Measurements from ENCODE around the gene EFCC1. TPM values are rescaled to one million over a fixed set of nuclear protein-coding genes. Genes with fewer than 3 reads are reported as not detected.

EFCC1 gene
- total RNA-seq, 4 donors from 2014 or later = 0.75 to 2.2 (median 1.7) TPM

- 52 to 59% methylated on average over 3 of the region's 3 CpGs for WGBS, 2 donors (ENCODE audit: low coverage in 1 of 2)
- DNase-seq = no peak
- TF ChIP-seq POLR2A (IDR thresholded peaks at IDR 0.05) (no peak), POLR2AphosphoS5 (IDR thresholded peaks at IDR 0.05) (no peak), CTCF (IDR thresholded peaks at IDR 0.05) (no peak), EP300 (IDR thresholded peaks at IDR 0.05; ENCODE audit: low read depth) (no peak)
- Histone ChIP-seq H3K27me3 (peaks cover 9% of the 10 kb centered on the region), H3K36me3 (no peaks in the 10 kb centered on the region), H3K9me3 (no peaks in the 10 kb centered on the region), H3K27ac (no peak overlapping the region), H3K4me3 (no peak overlapping the region), H3K4me1 (no peaks in the 10 kb centered on the region)
- intact Hi-C loops (cut with DNase I; ENCODE audit: low total_unique reads) = no loop called here
- in situ Hi-C loops (cut with MboI; ENCODE audit: low pct_ligation_motif_present in 1 of 4, low pct_unique_long_range_greater_than_20kb in 1 of 4, low sequenced_read_pairs in 3 of 4) = loop anchor here in 1 of 4 donors (10.0 kb wide), 1 partner anchor 205 kb away; the partner anchor contains the start of gene COPG1
Observed at GRCh38 chr3:129040039-129040336, 38.9 kb downstream of the EFCC1 start.

GRCh38 chr3:129040579-129041300, 39.6 kb downstream of the EFCC1 start:
- Histone ChIP-seq H3K4me3 (no peak overlapping the region), H3K36me3 (no peaks in the 10 kb centered on the region), H3K27ac (no peak overlapping the region), H3K9me3 (no peaks in the 10 kb centered on the region), H3K27me3 (peaks cover 15% of the 10 kb centered on the region), H3K4me1 (peaks cover 0 to 5% (median 2%) of the 10 kb centered on the region in 4 donors)
- intact Hi-C loops (cut with DNase I; ENCODE audit: low total_unique reads) = no loop called here
- 90 to 95% methylated on average over 1 to 15 of the region's 15 CpGs for WGBS, 2 donors (ENCODE audit: low coverage in 1 of 2)
- TF ChIP-seq EP300 (IDR thresholded peaks at IDR 0.05; ENCODE audit: low read depth) = no peak
- no peak for TF ChIP-seq POLR2A (IDR thresholded peaks at IDR 0.05)
- TF ChIP-seq CTCF (IDR thresholded peaks at IDR 0.05) = no peak
- DNase-seq = no peak
- in situ Hi-C loops (cut with MboI; ENCODE audit: low pct_ligation_motif_present in 1 of 4, low pct_unique_long_range_greater_than_20kb in 1 of 4, low sequenced_read_pairs in 3 of 4) = loop anchor here in 1 of 4 donors (10.0 kb wide), 1 partner anchor 204 kb away; the partner anchor contains the start of gene COPG1

- peaks cover 21% of the 10 kb centered on the region for H3K27me3 ChIP-seq
- peak overlapping the region in 2 of 4 donors; percentile 5 to 35 for H3K4me3 ChIP-seq
- H3K4me1 ChIP-seq = peaks cover 0 to 12% (median 5%) of the 10 kb centered on the region in 4 donors
- no peak for DNase-seq
- no peak overlapping the region for H3K27ac ChIP-seq
- in situ Hi-C loops (cut with MboI; ENCODE audit: low pct_ligation_motif_present in 1 of 4, low pct_unique_long_range_greater_than_20kb in 1 of 4, low sequenced_read_pairs in 3 of 4) (loop anchor here in 1 of 4 donors (10.0 kb wide), 1 partner anchor 199 kb away; the partner anchor contains the start of gene COPG1), intact Hi-C loops (cut with DNase I; ENCODE audit: low total_unique reads) (no loop called here)
- TF ChIP-seq POLR2A (IDR thresholded peaks at IDR 0.05) (no peak), CTCF (IDR thresholded peaks at IDR 0.05) (no peak), EP300 (IDR thresholded peaks at IDR 0.05; ENCODE audit: low read depth) (no peak), POLR2AphosphoS5 (IDR thresholded peaks at IDR 0.05) (no peak)
- H3K36me3 ChIP-seq = no peaks in the 10 kb centered on the region
- H3K9me3 ChIP-seq = no peaks in the 10 kb centered on the region
- WGBS, 2 donors (ENCODE audit: low coverage in 1 of 2) = 29% methylated on average over 9 of the region's 43 CpGs; no CpG with 5 or more reads in 1 of the 2 donors
Observed at GRCh38 chr3:129045675-129046036, 44.6 kb downstream of the EFCC1 start.

- Histone ChIP-seq H3K4me1 (peaks cover 0 to 17% (median 9%) of the 10 kb centered on the region in 4 donors), H3K27ac (no peak overlapping the region), H3K4me3 (peak overlapping the region in 2 of 4 donors; percentile 5 to 35), H3K9me3 (no peaks in the 10 kb centered on the region), H3K36me3 (no peaks in the 10 kb centered on the region), H3K27me3 (peaks cover 21% of the 10 kb centered on the region)
- no peak for TF ChIP-seq POLR2AphosphoS5 (IDR thresholded peaks at IDR 0.05)
- no peak for TF ChIP-seq CTCF (IDR thresholded peaks at IDR 0.05)
- TF ChIP-seq POLR2A (IDR thresholded peaks at IDR 0.05) = no peak
- TF ChIP-seq EP300 (IDR thresholded peaks at IDR 0.05; ENCODE audit: low read depth) = no peak
- WGBS, 2 donors (ENCODE audit: low coverage in 1 of 2) = 75 to 84% methylated on average over 5 to 63 of the region's 67 CpGs
- no peak for DNase-seq
- in situ Hi-C loops (cut with MboI; ENCODE audit: low pct_ligation_motif_present in 1 of 4, low pct_unique_long_range_greater_than_20kb in 1 of 4, low sequenced_read_pairs in 3 of 4) = loop anchor here in 1 of 4 donors (10.0 kb wide), 1 partner anchor 199 kb away; the partner anchor contains the start of gene COPG1
- intact Hi-C loops (cut with DNase I; ENCODE audit: low total_unique reads) = no loop called here
Observed at GRCh38 chr3:129046037-129046731, 45.1 kb downstream of the EFCC1 start.

Measured in transverse colon (tissue), 4 donors.